Measurements from ENCODE around the gene CNTNAP5. TPM values are rescaled to one million over a fixed set of nuclear protein-coding genes. Genes with fewer than 3 reads are reported as not detected.
A peak's percentile ranks its signal among the peaks of the same experiment; 100 is the strongest.

CNTNAP5 gene
- total RNA-seq, 1 experiment from 2014 or later, result 0.05 TPM

DNA sequence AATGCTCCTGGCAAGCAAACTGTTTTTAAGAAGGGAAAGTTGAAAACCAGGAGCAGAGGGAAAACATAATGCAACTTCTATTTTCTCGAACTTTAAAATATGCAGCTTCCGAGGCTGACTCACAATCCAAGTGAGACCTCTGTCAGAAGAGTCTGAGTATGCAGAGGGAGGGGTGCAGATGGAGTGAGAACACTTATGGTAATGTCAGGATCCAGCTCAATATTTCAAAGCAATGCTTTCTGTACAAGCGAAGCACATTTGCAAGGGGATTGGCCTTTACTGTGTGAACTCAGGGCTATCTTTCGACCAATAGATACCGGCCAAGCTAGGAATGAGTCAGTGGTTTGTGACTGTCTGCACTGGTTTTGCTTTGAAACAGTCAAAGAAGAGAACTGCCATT is 242.7 kb downstream of the CNTNAP5 start:
- DNase-seq (ENCODE audit: low read depth), result peak; percentile 82

DNA sequence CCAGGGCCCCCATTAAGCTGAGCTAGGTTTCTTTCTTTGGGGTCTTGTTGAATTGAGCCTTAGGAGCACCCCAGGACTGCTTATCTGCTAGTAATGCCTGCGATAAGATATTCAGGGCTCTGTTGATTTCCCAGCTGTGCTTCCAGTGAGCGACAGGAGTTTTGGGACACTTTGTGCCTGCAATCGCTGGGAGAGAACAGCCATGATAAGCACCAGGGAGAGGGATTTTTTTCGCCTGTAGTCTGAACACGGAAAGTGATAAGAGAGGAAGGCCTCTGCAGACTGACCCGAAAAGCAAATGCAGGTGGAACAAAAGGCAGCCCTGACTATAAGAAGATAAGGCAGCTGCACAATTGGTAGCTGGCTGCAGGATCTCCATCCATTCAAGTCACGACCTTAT is 244.3 kb downstream of the CNTNAP5 start:
- no peak for DNase-seq (ENCODE audit: low read depth)

DNA sequence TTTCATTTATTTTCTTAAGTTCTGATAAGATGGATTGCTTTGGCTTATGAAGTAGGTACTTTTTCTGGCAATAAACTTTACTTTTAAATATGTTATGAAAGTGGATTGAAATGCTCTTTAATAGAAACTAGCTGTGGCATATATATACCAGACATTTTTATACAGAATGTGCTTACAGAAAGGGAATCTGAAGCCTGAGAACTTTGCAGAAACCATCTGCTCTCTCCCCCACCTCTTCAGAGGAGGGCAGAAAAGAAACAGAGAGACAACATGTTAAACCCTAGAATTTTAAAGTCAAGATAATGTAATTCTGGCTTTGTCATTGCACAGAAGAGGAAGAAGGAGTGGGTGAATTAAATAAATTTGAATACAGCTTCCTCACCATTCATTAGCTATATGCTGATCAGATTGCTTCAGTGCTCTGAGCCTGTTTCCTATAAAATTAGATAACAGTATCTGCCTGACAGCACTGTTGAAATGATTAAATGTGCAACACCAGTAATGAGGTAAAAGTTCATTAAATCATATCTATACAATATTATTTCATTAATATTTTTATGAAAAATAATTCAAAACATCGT is 247.3 kb downstream of the CNTNAP5 start:
- no peak for DNase-seq (ENCODE audit: low read depth)

DNA sequence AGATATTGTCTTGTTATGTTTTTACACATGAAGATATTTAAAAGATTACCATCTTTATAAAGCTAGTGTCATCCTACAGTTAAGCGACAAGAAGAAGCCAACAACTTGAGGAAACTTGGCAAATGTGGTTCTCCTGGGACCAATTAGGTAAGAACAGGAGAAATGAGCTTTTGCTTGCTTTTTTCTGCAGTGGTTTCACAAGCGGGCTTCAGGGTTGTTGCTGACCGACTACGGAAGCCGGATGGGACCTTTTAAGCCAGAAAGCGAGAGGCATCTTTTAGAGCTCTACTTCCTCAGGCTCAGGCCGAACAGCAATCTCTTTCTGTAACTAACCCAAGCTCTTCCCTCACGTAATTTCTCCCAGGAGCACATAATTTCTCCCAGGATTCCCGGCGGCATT is 256.5 kb downstream of the CNTNAP5 start:
- no peak for DNase-seq (ENCODE audit: low read depth)

DNA sequence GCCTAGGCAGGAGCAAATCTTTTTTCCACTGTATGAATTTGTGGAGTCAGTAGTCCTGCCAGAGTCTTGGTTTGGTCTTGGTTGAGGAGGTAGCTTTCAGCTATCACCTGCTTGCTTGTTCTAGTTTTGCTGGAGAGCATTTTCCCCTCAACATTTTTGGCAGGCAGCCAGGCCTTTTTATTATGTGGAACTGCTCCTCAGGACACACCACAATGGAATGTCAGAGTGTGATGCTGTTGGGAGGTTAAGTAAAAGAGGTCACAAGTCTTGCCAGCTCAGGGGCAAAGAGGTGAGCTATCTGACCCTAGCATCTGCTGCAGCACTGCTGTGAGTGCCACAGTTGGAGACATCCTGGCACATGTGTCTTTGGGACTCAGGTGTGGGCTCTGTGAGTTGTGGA is 258.0 kb downstream of the CNTNAP5 start:
- peak; percentile 94 for DNase-seq (ENCODE audit: low read depth)

DNA sequence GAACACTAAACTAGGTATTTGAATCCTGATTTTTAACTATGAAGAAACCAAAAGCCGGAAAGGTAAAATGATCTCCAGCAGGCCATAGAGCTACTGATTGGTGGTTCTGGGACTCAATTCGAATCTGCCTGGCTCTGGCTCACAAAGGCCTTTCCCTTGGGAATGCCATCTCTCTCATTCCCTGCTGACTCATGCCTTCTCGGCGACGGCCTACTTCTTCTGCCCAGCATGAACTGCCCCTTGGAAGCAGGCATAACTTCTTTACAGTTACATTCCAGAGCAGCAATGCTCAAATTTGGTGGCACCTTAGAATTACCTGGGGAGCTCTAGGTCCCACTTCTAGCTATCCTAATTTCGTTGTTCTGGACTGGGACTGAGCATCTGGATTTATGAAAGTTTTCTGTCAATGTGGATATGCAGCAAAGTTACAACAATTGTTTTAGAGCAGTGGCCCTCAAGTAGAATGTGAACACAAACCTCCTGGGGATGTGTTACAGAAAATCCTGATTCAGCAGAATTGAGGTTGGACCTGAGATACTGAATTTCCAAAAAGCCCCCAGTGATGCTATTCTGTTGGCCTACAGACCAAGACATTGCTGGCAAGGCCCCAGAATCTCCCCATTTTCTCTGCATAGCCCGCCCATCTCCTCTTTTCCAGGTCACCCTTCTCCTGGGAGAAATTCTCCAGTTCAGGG is 261.1 kb downstream of the CNTNAP5 start:
- peak; percentile 57 for DNase-seq (ENCODE audit: low read depth)

DNA sequence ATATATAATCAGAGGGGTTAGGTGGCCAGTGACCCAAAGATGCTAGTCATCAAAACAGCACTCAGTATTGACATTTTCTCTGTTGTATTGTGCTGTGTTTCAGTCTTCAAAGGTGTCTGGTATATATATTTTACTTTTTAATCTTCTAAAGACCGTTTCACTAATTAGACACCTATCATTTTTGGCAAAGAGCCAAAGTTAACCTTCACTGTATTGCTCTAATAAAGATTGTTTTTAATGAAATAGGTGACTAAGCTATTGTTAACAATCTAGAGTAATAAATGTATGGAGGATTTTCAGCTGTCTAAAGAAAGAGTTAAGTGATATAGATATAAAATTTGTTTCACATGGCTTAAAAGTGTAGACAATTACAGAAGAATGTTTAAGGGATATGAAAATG is 264.0 kb downstream of the CNTNAP5 start:
- no peak for DNase-seq (ENCODE audit: low read depth)

DNA sequence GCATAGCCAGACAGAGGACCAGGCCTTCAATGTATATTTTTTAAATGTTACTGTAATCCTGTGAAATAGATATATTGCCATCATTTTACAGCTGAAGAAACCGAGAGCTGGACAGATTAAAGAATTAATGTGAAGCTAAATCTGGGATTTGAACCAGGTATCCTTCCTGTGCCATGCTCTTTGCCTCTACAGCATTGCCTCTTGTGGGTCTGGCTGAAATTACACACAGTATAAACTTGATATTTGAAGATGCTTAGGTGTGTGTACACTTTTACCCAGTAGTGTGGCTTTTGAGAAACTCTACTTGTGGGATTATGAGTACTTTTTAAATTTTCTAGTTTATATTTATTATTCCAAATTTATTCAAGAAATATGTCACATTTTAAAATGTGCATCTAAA is 264.5 kb downstream of the CNTNAP5 start:
- DNase-seq (ENCODE audit: low read depth), result no peak

DNA sequence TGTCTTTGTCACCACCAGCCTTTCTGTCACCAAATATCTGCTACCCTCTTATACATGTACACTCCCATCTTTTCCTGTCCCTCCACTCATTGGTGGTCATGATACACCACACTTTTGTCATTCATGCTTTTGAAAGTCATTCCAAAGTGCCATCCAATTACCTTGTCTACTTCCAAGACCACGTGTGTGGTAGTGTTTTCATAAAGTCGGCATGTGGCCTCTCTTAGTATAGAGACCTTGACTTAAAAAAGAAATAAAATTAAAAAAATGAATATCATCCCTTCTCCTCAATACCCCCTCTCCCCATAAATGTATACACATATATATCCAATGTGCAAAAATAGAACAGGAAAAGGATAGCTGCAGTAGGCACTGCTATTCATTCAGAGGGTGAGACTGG is 271.4 kb downstream of the CNTNAP5 start:
- no peak for DNase-seq (ENCODE audit: low read depth)

DNA sequence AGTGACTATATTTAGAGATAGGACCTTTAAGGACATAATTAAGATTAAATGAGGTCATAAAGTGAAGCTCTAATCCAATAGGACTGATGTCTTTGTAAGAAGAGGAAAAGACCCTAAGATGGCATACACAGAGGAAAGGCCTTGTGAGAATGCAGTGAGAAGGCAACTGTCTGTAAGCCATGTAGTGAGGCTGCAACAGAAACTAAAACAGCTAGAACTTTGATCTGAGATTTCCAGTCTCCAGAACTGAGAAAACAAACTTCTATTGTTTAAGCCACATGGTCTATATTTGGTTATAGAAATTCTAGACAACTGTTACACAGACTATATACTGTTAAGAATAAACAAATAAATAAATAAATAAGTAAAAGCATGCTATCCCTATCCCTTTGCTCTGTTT is 276.8 kb downstream of the CNTNAP5 start:
- DNase-seq (ENCODE audit: low read depth), result no peak

DNA sequence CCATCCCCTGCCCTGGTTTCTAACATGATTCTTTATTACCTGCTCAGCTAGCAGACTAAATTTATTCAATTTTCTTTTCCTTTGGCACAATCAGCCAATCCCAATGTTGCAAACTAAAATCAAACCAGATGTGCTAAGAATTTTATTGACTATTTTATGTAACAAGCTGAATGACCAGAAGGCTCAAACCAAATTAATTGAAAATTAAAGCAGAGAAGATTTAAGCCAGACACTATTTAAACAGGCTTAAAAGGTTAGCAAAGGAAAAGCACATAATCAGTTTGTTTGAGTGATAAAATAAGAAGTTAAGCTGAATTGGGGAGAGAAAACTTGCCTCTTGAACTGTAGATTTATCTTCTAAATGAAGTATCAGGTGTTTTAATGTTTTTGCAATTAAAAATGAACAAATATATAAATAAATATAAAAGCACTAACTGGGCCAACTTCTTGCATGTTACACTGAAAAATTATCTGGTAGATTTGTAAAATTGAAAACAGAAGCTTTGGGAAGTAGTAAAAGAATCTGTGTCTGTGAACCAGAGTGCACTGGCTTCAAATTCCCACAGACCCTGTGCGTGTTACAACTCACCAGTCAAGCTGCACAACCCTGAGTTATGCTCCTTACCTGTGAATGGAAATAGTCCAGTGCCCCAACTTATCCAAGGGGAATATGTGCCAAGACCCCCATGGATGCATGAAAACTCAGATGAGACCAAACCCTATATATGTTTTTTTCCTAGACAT is 283.4 kb downstream of the CNTNAP5 start:
- DNase-seq (ENCODE audit: low read depth), result no peak

DNA sequence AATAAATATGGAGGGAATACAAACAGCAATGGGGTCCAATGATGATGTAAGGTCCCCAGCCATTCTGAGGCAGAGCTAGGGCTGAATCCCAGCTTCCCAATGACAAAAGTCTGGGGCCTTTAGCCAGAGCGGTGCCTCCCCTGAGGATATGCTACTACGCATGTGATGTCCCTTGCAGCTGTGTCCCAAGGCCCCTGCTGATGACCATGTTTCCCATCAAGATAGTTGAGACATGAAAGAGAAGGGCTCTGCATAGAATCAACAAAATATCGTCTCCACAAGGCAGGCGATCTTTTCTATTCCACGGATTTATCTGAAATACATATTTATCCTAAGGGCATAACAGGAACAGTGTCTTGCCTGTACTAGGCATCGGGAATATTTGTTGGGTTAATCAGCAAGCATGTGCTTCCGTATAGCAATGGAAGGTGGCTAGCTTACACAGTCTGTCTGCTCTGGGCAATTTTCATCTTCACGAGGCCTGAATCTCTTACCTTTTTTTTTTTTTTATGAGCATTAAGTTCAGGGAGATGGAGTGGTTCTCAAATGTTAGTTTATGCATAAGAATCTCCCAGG is 284.6 kb downstream of the CNTNAP5 start:
- DNase-seq (ENCODE audit: low read depth), result peak; percentile 29

DNA sequence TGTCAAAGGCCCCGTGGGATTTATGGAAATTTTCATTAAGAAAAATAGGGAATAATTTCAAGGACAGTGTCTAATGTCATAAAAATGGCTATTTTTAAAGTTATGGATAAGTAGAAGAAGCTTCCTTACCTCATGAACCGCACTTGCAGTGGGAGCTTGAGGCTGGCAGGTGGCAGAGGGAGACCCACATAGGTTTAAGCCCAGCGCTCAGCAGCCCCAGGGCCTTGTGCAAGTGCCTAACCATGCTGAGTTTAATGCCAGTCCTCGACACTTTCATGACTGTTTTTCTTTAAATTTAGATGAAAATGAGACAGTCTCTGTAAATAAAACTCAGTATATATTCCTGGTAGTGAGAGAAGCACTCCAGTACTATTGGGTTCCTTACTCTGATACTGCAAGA is 285.6 kb downstream of the CNTNAP5 start:
- no peak for DNase-seq (ENCODE audit: low read depth)

DNA sequence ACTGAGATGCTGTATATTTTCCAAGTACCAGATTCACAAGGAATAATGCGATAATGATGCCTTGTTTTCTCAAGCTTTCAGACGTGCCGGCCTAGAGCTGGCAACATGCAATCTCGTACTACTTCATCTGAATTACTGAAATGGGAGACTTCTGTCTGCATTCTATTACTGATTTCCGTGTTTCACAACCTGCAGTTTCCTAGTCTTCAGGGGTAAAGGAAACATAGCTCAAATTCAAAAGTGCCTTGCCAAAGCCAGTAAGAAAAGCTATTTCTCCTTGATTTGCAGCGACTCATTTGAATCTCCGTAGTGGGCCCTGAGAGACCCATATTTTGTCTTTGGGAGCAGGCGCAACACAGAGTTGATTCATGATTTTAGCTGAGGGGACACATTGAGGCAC is 289.0 kb downstream of the CNTNAP5 start:
- no peak for DNase-seq (ENCODE audit: low read depth)

DNA sequence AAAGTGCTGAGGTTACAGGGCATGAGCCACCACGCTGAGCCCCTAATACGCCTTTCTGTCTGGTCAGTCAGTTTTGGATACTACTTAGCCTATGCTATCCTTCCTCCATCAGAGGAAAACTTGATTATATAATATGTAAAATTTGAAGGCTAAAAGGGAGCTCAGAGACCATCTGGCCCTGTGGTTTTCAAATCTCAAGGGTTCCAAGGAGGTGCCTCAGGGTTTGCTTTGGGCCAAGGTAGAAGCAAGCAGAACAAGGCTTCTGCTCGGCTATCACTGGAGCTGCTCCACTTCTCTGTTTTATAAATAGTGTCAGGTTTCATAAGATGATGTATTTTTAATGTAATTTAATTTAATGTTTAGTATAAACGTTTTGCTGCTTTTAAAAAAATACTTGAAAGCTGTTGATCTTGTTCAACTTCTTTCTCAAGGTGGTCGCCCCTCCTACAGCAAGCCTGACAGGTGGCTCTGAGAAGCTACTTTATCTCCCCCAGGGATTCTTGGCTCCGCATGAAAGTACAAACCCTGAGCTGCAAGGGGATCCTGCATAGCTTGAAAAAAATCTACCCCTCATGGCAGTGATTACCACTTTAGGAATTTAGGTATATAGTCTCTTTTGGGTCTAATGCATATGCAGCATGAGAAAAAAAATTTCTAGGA is 290.3 kb downstream of the CNTNAP5 start:
- DNase-seq (ENCODE audit: low read depth), result no peak

DNA sequence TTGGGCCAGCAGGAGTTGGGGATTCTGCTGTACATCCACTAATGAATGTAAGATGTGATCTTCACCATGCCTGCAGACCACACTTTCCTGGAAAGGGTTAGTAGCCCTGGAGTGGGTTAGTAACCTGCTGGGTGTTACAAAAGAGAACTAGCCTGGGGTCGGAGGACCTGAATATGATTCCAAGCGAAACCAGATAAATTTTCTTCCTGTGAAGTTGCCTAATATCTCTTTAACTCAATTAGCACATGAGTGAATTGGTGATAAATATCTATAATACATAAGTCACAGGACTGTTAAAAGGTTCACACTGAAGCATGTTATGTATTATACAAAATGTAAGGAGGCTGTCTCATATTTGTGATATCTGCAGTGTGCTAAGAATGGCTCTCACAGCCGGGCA is 291.0 kb downstream of the CNTNAP5 start:
- no peak for DNase-seq (ENCODE audit: low read depth)

DNA sequence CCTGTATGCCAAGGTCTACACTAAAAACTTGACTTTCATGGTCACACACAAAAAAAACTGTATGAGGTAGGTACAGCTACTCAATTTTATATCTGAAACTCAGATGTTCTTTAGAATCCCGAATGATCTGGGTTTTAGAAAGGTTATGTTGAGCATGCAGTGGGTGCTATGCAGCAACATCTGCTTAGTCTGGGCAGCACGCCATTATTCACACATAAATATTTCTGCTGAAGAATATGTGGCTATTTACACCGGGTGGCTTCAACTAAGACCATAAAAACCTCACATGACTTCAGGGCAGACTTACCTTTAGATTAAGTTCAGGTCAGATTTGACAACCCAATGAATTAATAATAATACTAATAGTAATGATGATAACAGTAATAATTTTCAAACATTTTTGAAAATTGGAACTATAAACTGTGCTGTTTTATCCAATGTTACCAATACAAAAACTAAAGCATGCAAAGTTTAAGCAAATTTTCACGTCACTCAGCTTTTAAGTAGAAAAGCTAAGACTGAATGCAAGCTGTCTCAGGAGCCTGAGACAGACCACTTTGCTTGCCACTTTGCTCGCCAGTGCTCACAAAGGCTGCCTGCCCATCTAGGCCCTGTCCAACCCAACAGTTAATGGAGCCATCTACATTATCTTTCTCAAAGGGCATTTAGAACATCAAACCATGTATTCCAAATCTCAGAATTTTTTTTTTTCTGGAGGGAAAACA is 292.0 kb downstream of the CNTNAP5 start:
- peak; percentile 13 for DNase-seq (ENCODE audit: low read depth)

DNA sequence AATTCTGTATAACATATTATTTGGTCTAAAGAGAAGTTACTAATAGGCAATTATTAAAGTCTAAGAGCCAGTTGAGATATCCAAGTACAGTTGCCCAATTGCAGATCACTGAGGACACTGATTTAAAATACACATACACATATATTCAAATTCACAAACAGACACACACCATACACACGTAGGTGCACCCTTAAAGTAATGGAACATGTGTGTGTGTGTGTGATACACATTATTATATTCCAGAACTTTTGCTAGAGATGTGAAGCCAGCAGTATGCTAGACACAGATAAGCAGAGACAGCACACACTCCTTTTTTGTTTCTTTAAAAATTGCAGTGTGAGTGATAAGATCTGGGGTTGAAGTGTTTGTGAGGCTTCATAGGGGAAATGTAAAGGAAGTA is 292.5 kb downstream of the CNTNAP5 start:
- DNase-seq (ENCODE audit: low read depth), result no peak

DNA sequence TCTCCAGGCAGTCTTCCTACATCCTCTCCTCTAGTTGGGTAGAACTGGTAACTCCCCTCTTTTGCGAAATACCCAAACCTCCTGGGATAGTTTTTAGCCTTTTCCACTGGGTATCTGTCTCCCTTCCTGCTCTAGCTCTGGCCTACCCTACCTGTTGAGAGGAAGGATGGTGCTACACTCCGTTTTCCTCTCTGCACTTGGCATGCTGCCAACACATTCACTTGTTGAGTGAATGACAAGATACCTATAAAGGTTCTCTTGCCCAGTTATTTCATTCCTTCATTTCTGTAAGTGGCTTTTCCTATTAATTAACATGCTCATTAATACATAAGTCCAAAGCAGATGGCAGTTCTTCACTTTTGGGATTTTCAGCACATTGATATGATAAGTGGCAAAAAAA is 293.8 kb downstream of the CNTNAP5 start:
- DNase-seq (ENCODE audit: low read depth), result no peak

DNA sequence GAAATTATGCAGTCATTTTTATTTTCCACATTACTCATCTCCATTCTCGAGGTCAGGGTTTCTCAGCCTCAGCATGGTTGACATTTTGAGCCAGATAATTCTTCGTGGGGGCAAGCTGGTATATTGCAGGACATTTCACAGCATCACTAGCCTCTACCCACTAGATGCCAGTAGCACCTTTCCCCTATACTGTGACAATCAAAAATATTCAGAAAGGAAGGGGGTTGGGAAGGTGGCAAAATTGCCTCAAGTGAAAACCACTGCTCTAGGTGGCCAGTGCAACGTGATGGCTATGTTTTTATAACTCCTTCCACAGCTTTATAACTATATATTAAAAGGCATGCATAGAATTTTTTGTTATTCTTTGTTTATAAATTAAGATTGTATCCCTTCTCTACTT is 294.5 kb downstream of the CNTNAP5 start:
- DNase-seq (ENCODE audit: low read depth), result no peak

DNA sequence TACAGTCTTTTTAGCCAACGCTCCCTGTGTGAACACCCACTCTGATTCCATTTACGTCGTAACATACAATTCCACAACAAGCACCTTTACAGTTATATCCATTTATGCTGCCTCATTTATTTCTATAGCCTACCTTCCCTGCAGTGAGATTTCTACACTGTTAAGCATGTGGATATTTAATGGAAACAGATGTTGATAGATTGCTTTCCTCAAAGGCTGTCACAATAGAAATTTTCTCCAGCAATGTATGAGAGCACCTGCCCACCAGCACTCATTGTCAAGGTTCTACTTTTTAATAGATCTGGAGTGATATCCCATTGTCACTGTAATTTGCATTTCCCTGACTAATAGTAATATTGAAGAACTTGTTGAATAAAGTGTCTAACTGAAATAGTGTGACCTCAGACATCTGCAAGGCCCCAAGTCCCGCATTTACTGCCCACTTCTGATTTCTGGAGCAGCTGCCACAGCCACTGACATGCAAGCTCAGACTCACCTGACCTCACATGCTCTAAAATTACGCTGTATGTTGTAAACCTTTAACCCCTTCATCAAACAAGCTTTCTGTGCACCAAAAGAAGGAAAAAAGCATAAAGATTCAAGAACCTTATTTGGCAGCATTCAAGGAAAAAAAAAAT is 295.1 kb downstream of the CNTNAP5 start:
- DNase-seq (ENCODE audit: low read depth), result no peak

Data from M059J (cell line).